ENCODE measurements around the gene ARHGAP6.

Gene ARHGAP6

DNA sequence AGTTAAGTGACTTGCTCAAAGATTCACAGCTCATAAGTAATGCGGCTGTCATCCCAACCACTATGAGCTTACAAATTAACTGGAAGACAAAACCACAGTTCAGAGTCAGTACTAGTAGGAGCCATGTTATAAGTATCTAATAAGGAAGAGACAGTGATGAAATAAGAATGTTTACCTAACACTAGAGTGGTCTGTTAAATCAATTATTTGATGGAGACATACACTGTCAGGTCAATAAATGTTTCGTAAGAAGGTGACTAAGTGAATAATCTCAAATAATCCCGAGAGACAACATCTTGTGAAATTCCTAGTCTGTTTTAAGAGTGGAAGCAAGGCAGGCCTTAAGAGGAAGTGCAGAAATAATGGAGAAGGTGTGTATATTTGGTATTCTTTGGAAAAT is 398.3 kb downstream of the ARHGAP6 start:
- H3K36me3 ChIP-seq: no peaks in the 10 kb centered on the region
- DNase-seq: no peak
- H3K27ac ChIP-seq: no peak overlapping the region

DNA sequence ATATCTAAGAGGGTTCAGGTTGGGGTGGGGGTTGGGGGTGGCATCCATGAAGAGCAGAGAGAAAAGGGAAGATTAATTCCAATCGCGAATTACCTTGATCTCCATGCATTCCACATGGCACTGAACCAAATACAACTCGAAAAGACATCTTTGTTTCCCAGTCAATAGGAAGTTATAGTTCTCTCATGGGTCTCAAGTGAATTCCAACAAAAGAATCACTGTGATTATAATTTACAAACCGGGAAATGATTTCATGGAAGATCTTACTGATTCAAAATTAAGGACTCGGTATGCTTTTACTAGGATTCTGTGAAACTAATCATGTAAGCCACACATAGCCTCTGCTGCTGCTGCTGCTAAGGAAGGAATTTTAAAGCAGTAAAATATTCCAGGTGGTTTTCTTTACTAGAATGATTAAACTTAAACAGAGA is 399.1 kb downstream of the ARHGAP6 start:
- TF ChIP-seq, protein P1, sequence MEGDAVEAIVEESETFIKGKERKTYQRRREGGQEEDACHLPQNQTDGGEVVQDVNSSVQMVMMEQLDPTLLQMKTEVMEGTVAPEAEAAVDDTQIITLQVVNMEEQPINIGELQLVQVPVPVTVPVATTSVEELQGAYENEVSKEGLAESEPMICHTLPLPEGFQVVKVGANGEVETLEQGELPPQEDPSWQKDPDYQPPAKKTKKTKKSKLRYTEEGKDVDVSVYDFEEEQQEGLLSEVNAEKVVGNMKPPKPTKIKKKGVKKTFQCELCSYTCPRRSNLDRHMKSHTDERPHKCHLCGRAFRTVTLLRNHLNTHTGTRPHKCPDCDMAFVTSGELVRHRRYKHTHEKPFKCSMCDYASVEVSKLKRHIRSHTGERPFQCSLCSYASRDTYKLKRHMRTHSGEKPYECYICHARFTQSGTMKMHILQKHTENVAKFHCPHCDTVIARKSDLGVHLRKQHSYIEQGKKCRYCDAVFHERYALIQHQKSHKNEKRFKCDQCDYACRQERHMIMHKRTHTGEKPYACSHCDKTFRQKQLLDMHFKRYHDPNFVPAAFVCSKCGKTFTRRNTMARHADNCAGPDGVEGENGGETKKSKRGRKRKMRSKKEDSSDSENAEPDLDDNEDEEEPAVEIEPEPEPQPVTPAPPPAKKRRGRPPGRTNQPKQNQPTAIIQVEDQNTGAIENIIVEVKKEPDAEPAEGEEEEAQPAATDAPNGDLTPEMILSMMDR (IDR thresholded peaks at IDR 0.05; ENCODE audit: low read depth, low read length): no peak
- no peak overlapping the region for H3K27ac ChIP-seq
- DNase-seq: no peak
- H3K36me3 ChIP-seq: no peaks in the 10 kb centered on the region
- H3K4me3 ChIP-seq (ENCODE audit: low read depth, low read length): no peak overlapping the region
- H3K9me3 ChIP-seq (ENCODE audit: severe bottlenecking): no peaks in the 10 kb centered on the region
- no peaks in the 10 kb centered on the region for H3K27me3 ChIP-seq (ENCODE audit: insufficient read depth, low read depth, severe bottlenecking)

More for the DNA sequence above, 398.3 kb downstream of the ARHGAP6 start:
- no peaks in the 10 kb centered on the region for H3K27me3 ChIP-seq (ENCODE audit: insufficient read depth, low read depth, severe bottlenecking)
- H3K4me3 ChIP-seq (ENCODE audit: low read depth, low read length): no peak overlapping the region
- TF ChIP-seq, protein P1 (IDR thresholded peaks at IDR 0.05; ENCODE audit: low read depth, low read length): no peak
- no peaks in the 10 kb centered on the region for H3K9me3 ChIP-seq (ENCODE audit: severe bottlenecking)

DNA sequence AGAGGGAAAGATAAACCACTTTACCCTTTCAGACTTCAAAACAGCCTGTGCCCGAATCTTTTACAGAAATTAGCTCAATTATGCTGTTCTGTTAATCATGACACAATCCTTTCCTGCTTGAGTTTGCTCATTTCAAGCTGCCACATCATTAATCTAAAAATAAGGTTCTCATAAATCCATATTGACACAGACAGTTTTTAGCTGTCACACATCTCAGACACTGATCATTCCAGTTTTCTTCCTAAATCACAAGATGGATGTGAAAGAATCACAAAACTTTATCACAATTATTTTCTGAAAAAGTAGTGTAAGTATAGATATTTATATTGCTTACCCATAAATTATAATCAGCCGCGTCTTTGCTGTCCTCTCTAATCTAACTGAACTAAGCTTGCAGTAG is 400.4 kb downstream of the ARHGAP6 start:
- Histone ChIP-seq H3K9me3 (ENCODE audit: severe bottlenecking) (no peaks in the 10 kb centered on the region), H3K4me3 (ENCODE audit: low read depth, low read length) (no peak overlapping the region), H3K27ac (no peak overlapping the region), H3K27me3 (ENCODE audit: insufficient read depth, low read depth, severe bottlenecking) (no peaks in the 10 kb centered on the region), H3K36me3 (no peaks in the 10 kb centered on the region)
- TF ChIP-seq, protein P1 (IDR thresholded peaks at IDR 0.05; ENCODE audit: low read depth, low read length): no peak
- DNase-seq: no peak

DNA sequence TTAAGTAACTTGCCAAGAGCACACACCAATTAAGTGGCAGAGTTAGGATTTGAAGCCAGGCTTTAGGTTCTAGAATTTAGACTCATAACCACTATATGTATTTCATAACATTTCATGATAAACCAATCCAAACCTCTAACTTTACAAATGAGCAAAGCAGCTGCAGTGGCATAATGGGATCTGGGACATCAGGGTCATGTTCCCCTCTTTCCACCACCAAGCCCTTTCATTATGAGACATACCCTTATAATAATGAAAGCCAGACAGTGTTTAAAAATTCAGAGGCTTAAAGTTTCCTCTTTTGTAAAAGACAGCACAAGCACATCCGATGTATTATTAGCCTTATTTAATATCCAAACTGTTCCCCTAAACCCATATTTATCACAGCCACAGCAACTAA is 400.8 kb downstream of the ARHGAP6 start:
- H3K27me3 ChIP-seq (ENCODE audit: insufficient read depth, low read depth, severe bottlenecking): no peaks in the 10 kb centered on the region
- no peak overlapping the region for H3K27ac ChIP-seq
- H3K9me3 ChIP-seq (ENCODE audit: severe bottlenecking): no peaks in the 10 kb centered on the region
- no peaks in the 10 kb centered on the region for H3K36me3 ChIP-seq
- DNase-seq: no peak
- TF ChIP-seq, protein P1 (IDR thresholded peaks at IDR 0.05; ENCODE audit: low read depth, low read length): no peak
- no peak overlapping the region for H3K4me3 ChIP-seq (ENCODE audit: low read depth, low read length)

DNA sequence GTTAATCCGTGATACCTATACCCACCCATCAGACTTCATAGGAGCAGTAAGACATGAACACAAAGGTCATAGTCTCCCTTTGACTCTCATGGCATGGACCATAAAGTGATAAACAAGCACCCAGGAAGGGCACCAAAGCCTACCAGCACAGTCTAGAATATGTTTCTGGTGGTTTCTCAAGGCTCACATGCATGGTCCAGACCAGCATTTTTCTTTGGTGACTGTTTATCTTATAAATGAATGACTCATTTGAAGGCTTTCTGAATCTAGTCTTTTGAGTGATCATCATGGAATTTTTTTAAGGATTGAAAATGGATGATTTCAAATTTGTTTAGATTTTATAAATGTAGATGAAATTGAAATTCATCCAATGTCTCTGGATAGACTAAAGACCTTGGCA is 404.5 kb downstream of the ARHGAP6 start:
- TF ChIP-seq, protein P1 (IDR thresholded peaks at IDR 0.05; ENCODE audit: low read depth, low read length): no peak
- H3K9me3 ChIP-seq (ENCODE audit: severe bottlenecking): no peaks in the 10 kb centered on the region
- no peak for DNase-seq

DNA sequence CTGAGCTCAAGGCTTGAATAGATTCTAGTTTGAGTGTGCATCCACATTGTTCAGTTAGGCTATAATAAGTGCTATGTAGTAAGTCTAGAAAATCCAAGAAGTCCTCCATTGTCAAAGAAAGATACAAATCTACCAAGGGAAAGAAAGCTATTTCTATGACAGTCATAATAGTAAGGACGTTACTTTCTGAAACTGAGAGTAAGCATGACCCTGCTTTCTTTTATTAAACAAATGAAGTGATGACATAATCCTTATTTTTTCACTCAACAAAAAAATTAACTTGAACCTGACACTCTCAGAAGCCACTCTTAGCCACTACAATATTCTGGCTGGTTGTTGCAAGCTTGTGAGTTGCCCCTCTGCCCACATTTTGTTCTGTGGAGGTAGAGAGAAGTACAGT is 406.3 kb downstream of the ARHGAP6 start:
- H3K27me3 ChIP-seq (ENCODE audit: insufficient read depth, low read depth, severe bottlenecking): peaks cover 7% of the 10 kb centered on the region
- no peak overlapping the region for H3K27ac ChIP-seq
- H3K4me3 ChIP-seq (ENCODE audit: low read depth, low read length): no peak overlapping the region
- TF ChIP-seq, protein P1 (IDR thresholded peaks at IDR 0.05; ENCODE audit: low read depth, low read length): no peak
- no peak for DNase-seq
- no peaks in the 10 kb centered on the region for H3K9me3 ChIP-seq (ENCODE audit: severe bottlenecking)
- no peaks in the 10 kb centered on the region for H3K36me3 ChIP-seq

More for the DNA sequence above, 404.5 kb downstream of the ARHGAP6 start:
- no peak overlapping the region for H3K27ac ChIP-seq
- peaks cover 7% of the 10 kb centered on the region for H3K27me3 ChIP-seq (ENCODE audit: insufficient read depth, low read depth, severe bottlenecking)
- H3K36me3 ChIP-seq: no peaks in the 10 kb centered on the region
- no peak overlapping the region for H3K4me3 ChIP-seq (ENCODE audit: low read depth, low read length)

Measured in WERI-Rb-1 (cell line).